HL-60 (cell line): Measurements from ENCODE around the gene GPLD1.

Source experiments
- REST ChIP-seq: IDR thresholded peaks from 2 replicates; pipeline ENCODE4 v1.6.1; 2012; ENCODE audit warnings: low read depth; ENCODE audit not compliant: insufficient replicate concordance
- SPI1 ChIP-seq: IDR thresholded peaks from 2 replicates; pipeline ENCODE4 v1.6.1; 2012; ENCODE audit warnings: low read depth, mild to moderate bottlenecking, borderline replicate concordance
- TF ChIP-seq, protein P1 (sequence below): IDR thresholded peaks from one replicate; pipeline ENCODE4 v1.5.1; 2011; ENCODE audit warnings: low read length, control low read depth, inconsistent platforms; ENCODE audit not compliant: insufficient read depth

GRCh38 chr6:24394780-24395437 lies 94.5 kb downstream of the GPLD1 start:
- no peak for TF ChIP-seq REST
- TF ChIP-seq, protein P1, sequence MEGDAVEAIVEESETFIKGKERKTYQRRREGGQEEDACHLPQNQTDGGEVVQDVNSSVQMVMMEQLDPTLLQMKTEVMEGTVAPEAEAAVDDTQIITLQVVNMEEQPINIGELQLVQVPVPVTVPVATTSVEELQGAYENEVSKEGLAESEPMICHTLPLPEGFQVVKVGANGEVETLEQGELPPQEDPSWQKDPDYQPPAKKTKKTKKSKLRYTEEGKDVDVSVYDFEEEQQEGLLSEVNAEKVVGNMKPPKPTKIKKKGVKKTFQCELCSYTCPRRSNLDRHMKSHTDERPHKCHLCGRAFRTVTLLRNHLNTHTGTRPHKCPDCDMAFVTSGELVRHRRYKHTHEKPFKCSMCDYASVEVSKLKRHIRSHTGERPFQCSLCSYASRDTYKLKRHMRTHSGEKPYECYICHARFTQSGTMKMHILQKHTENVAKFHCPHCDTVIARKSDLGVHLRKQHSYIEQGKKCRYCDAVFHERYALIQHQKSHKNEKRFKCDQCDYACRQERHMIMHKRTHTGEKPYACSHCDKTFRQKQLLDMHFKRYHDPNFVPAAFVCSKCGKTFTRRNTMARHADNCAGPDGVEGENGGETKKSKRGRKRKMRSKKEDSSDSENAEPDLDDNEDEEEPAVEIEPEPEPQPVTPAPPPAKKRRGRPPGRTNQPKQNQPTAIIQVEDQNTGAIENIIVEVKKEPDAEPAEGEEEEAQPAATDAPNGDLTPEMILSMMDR = no peak
- no peak for TF ChIP-seq SPI1
